ENCODE results near the gene LSM12.

DNA sequence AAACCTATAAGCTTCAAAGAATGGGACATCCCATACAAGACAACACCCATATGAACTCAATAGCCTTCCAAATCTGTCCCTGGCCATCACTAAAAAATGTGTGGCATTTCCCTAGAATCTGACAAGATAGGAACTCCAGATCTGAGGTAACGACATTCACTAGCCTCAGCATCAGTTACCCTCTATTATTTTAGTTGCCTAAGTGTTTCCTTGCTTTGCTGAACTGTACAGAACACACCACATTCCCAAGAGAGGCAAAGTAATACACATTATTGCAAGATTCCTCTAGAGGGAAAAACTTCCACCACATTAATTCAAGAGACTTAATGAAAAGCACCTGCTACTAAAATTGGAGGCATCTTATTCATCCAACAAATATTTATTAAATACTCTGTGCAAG, 5.0 kb downstream of the LSM12 start:
- TF ChIP-seq, protein P1, sequence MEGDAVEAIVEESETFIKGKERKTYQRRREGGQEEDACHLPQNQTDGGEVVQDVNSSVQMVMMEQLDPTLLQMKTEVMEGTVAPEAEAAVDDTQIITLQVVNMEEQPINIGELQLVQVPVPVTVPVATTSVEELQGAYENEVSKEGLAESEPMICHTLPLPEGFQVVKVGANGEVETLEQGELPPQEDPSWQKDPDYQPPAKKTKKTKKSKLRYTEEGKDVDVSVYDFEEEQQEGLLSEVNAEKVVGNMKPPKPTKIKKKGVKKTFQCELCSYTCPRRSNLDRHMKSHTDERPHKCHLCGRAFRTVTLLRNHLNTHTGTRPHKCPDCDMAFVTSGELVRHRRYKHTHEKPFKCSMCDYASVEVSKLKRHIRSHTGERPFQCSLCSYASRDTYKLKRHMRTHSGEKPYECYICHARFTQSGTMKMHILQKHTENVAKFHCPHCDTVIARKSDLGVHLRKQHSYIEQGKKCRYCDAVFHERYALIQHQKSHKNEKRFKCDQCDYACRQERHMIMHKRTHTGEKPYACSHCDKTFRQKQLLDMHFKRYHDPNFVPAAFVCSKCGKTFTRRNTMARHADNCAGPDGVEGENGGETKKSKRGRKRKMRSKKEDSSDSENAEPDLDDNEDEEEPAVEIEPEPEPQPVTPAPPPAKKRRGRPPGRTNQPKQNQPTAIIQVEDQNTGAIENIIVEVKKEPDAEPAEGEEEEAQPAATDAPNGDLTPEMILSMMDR (IDR thresholded peaks at IDR 0.05), result no peak
- TF ChIP-seq POLR2A (IDR thresholded peaks at IDR 0.05), result no peak

Measured in suprapubic skin (tissue), 3 donors.